SU-DHL-6 (cell line): ENCODE data around the gene MSTN.

Experiments
- H2AFZ ChIP-seq: fragments of 200-600 bp; sonication (generic); 2 replicates; pipeline ENCODE4 v1.6.1; 2014; ENCODE audit warnings: low read depth, mild to moderate bottlenecking, moderate library complexity, mixed read lengths, antibody characterized with exemption, low read length; ENCODE audit not compliant: severe bottlenecking
- H3F3A ChIP-seq: fragments of 200-600 bp; shearing (Covaris generic); 2 replicates; pipeline ENCODE4 v1.6.0; 2016; ENCODE audit warnings: antibody characterized with exemption, mild to moderate bottlenecking; ENCODE audit not compliant: insufficient read depth
- H3K27ac ChIP-seq: fragments of 200-600 bp; sonication (generic); 2 replicates; pipeline ENCODE4 v1.5.1; 2016; ENCODE audit warnings: low read depth, mild to moderate bottlenecking, low read length, moderate library complexity, mixed read lengths
- H3K27me3 ChIP-seq: fragments of 200-600 bp; sonication (generic), shearing (Covaris generic); 2 replicates; pipeline ENCODE4 v1.6.0; 2014; ENCODE audit warnings: mild to moderate bottlenecking, low read length
- H3K36me3 ChIP-seq: fragments of 200-600 bp; sonication (generic); 2 replicates; pipeline ENCODE4 v1.6.1; 2014; ENCODE audit warnings: mild to moderate bottlenecking, low read length, mixed read lengths
- H3K4me2 ChIP-seq: fragments of 300-600, 200-600 bp; shearing (Covaris generic), sonication (generic); 2 replicates; pipeline ENCODE4 v1.6.0; 2014; ENCODE audit warnings: low read length, low read depth, mild to moderate bottlenecking; ENCODE audit not compliant: poor library complexity, severe bottlenecking
- H3K4me3 ChIP-seq: fragments of 200-600 bp; sonication (generic); 2 replicates; pipeline ENCODE4 v1.5.1; 2014; ENCODE audit warnings: antibody characterized with exemption, low read length, mild to moderate bottlenecking, mixed read lengths; ENCODE audit not compliant: insufficient read depth, poor library complexity, severe bottlenecking
- H3K79me2 ChIP-seq: fragments of 200-600 bp; sonication (generic); 2 replicates; pipeline ENCODE4 v1.6.1; 2014; ENCODE audit warnings: mild to moderate bottlenecking, low read length, moderate library complexity; ENCODE audit not compliant: insufficient read depth
- H3K9ac ChIP-seq: fragments of 200-600 bp; sonication (generic); 2 replicates; pipeline ENCODE4 v1.7.0; 2014; ENCODE audit warnings: mild to moderate bottlenecking, low read length
- H3K9me2 ChIP-seq: fragments of 200-600 bp; sonication (generic); replicated peaks from 2 replicates; pipeline ENCODE4 v1.6.1; 2014; ENCODE audit warnings: low read length; ENCODE audit not compliant: insufficient read depth
- H3K9me3 ChIP-seq: fragments of 200-600 bp; sonication (generic); 2 replicates; pipeline ENCODE4 v1.6.1; 2014; ENCODE audit warnings: low read length, mixed read lengths; ENCODE audit not compliant: insufficient read depth
- H4K20me1 ChIP-seq: fragments of 200-600 bp; sonication (generic); 2 replicates; pipeline ENCODE4 v1.6.1; 2014; ENCODE audit warnings: low read depth, mild to moderate bottlenecking, antibody characterized with exemption, low read length, moderate library complexity, mixed read lengths
- EZH2phosphoT487 ChIP-seq: fragments of 200-600 bp; sonication (generic), shearing (Covaris generic); conservative IDR thresholded peaks from 2 replicates; pipeline ENCODE4 v1.6.1; 2018; ENCODE audit warnings: mild to moderate bottlenecking, antibody characterized with exemption, low read length, moderate library complexity, mixed read lengths
- TF ChIP-seq, protein P1 (sequence below): fragments of 200-600 bp; sonication (generic); IDR thresholded peaks from one replicate; pipeline ENCODE4 v1.5.1; 2017; ENCODE audit warnings: antibody characterized with exemption, mild to moderate bottlenecking, low read length, moderate library complexity; ENCODE audit not compliant: insufficient read depth, poor library complexity, severe bottlenecking

Gene MSTN

DNA sequence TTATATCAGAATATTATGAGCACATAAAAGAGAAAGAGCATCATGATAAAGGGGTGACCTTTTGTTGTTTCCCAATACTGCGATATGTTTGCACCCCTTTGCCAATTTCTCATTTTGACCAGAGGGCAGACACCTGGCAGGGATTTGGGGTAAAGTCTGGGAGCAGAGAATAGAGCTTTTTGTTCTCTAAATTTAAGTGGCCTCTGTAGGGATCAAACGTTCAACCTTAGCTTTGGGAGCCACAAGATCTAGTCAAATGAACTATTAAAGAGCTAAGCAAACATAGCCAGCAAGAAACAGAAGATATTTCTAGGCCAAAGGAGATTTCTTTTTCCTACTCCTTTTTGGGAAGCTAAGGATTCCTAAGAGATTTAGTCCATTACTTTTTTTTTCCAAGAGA lies 1.1 kb upstream of the MSTN start:
- no peaks in the 10 kb centered on the region for H4K20me1 ChIP-seq
- no peaks in the 10 kb centered on the region for H3K36me3 ChIP-seq
- no peaks in the 10 kb centered on the region for H3K9me2 ChIP-seq
- no peak overlapping the region for H3K4me3 ChIP-seq
- H3K79me2 ChIP-seq, result no peaks in the 10 kb centered on the region
- TF ChIP-seq, protein P1, sequence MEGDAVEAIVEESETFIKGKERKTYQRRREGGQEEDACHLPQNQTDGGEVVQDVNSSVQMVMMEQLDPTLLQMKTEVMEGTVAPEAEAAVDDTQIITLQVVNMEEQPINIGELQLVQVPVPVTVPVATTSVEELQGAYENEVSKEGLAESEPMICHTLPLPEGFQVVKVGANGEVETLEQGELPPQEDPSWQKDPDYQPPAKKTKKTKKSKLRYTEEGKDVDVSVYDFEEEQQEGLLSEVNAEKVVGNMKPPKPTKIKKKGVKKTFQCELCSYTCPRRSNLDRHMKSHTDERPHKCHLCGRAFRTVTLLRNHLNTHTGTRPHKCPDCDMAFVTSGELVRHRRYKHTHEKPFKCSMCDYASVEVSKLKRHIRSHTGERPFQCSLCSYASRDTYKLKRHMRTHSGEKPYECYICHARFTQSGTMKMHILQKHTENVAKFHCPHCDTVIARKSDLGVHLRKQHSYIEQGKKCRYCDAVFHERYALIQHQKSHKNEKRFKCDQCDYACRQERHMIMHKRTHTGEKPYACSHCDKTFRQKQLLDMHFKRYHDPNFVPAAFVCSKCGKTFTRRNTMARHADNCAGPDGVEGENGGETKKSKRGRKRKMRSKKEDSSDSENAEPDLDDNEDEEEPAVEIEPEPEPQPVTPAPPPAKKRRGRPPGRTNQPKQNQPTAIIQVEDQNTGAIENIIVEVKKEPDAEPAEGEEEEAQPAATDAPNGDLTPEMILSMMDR, result no peak
- no peak for TF ChIP-seq EZH2phosphoT487
- no peak overlapping the region for H3K4me2 ChIP-seq
- H3K27me3 ChIP-seq, result no peaks in the 10 kb centered on the region
- no peak overlapping the region for H3K9ac ChIP-seq
- no peaks in the 10 kb centered on the region for H3K9me3 ChIP-seq
- no peaks in the 10 kb centered on the region for H3F3A ChIP-seq
- no peak overlapping the region for H2AFZ ChIP-seq
- no peak overlapping the region for H3K27ac ChIP-seq

DNA sequence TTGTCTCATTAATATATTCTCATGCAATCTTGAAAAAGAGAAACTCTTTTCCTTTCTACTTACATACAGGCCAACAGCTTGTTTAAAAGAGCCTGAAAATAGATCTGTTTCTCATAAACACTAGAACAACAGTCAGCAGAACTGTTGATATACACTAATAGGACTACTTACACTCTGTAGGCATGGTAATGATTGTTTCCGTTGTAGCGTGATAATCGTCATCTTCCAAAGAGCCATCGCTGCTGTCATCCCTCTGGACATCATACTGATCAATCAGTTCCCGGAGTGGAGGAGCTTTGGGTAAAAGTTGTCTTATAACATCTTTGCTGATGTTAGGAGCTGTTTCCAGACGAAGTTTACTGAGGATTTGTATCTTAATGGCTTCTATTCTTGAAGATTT lies 476 bp downstream of the MSTN start:
- Histone ChIP-seq H3K79me2 (no peaks in the 10 kb centered on the region), H3F3A (no peaks in the 10 kb centered on the region), H3K36me3 (no peaks in the 10 kb centered on the region), H3K27ac (no peak overlapping the region), H3K9me2 (no peaks in the 10 kb centered on the region), H3K27me3 (no peaks in the 10 kb centered on the region), H3K4me2 (no peak overlapping the region), H4K20me1 (no peaks in the 10 kb centered on the region), H2AFZ (no peak overlapping the region), H3K9me3 (no peaks in the 10 kb centered on the region), H3K9ac (no peak overlapping the region), H3K4me3 (no peak overlapping the region)
- TF ChIP-seq, protein P1, result no peak
- TF ChIP-seq EZH2phosphoT487, result no peak

DNA sequence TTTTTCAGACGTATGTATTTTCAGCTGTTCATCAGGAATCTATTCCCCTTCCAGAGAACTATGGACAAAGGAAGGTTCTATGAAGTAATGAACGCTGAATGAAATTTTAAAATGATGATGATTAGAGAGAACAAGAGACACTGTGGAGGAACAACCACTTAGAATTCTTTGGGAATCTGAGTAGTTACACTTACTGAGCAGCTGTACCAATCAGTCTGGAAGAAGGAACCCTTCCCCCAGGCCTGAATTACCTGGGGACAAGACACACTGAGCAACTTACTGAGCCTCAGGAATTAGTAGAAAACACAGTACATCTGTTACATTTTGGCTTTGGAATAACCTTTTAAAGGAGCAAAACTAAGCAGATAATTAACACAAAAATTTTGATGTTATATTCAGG lies 1.9 kb downstream of the MSTN start:
- H3K9me2 ChIP-seq, result no peaks in the 10 kb centered on the region
- no peak overlapping the region for H3K4me3 ChIP-seq
- no peaks in the 10 kb centered on the region for H3K79me2 ChIP-seq
- no peak overlapping the region for H2AFZ ChIP-seq
- no peak overlapping the region for H3K27ac ChIP-seq
- H4K20me1 ChIP-seq, result no peaks in the 10 kb centered on the region
- no peaks in the 10 kb centered on the region for H3K9me3 ChIP-seq
- H3K27me3 ChIP-seq, result no peaks in the 10 kb centered on the region
- TF ChIP-seq EZH2phosphoT487, result no peak
- TF ChIP-seq, protein P1, result no peak
- no peak overlapping the region for H3K9ac ChIP-seq
- H3F3A ChIP-seq, result no peaks in the 10 kb centered on the region; the same call in 1 of the 2 replicates
- no peaks in the 10 kb centered on the region for H3K36me3 ChIP-seq
- no peak overlapping the region for H3K4me2 ChIP-seq
